Measurements from ENCODE around the gene HIVEP1. TPM values are rescaled to one million over a fixed set of nuclear protein-coding genes. Genes with fewer than 3 reads are reported as not detected.

The HIVEP1 gene
- total and polyA plus RNA-seq, 12 donors, result 3.4 to 20.9 (median 13.3) TPM

DNA sequence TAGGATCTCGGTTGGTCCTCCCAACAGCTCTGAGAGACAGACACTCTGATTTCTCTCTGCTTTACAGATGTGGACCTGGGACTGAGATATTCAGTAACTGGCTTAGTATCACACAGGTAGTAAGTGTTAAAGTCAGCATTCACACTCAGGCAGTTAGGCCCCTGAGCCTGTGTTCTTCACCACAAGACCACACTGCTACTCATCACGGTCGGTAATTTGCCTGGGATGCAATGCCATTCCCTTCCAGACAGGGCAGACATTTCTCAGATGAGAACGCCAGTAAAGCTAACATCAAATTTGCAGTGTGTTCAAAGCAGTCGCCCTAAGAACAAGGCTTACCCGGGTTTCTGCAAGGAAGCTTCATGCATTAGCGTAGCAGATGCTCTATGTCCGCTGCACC lies 39.8 kb upstream of the HIVEP1 start:
- Histone ChIP-seq H3K36me3 (no peaks in the 10 kb centered on the region), H3K27ac (no peak overlapping the region), H3K4me3 (no peak overlapping the region), H3K4me1 (peaks cover 0 to 40% (median 11%) of the 10 kb centered on the region in 9 donors), H3K27me3 (no peaks in the 10 kb centered on the region), H3K9me3 (no peaks in the 10 kb centered on the region)
- intact Hi-C loops (cut with DNase I), result no loop called here
- 89 to 95% methylated on average over 8 of the region's 8 CpGs for WGBS, 2 donors
- no peak for DNase-seq
- no peak for ATAC-seq
- no peak for TF ChIP-seq CTCF (IDR thresholded peaks at IDR 0.05)

GRCh38 chr6:11972806-11973205 lies 39.3 kb upstream of the HIVEP1 start:
- Histone ChIP-seq H3K4me3 (no peak overlapping the region), H3K4me1 (peaks cover 0 to 40% (median 11%) of the 10 kb centered on the region in 9 donors), H3K27me3 (no peaks in the 10 kb centered on the region), H3K27ac (no peak overlapping the region), H3K36me3 (no peaks in the 10 kb centered on the region), H3K9me3 (no peaks in the 10 kb centered on the region)
- 84 to 88% methylated on average over 5 of the region's 5 CpGs for WGBS, 2 donors
- no peak for TF ChIP-seq CTCF (IDR thresholded peaks at IDR 0.05)
- DNase-seq (no peak), ATAC-seq (no peak)
- intact Hi-C loops (cut with DNase I), result no loop called here

GRCh38 chr6:11973238-11973637 lies 38.9 kb upstream of the HIVEP1 start:
- H3K27me3 ChIP-seq, result no peaks in the 10 kb centered on the region
- WGBS, 2 donors, result 97 to 100% methylated on average over 2 of the region's 2 CpGs
- intact Hi-C loops (cut with DNase I), result no loop called here
- H3K27ac ChIP-seq, result no peak overlapping the region
- peaks cover 0 to 36% (median 11%) of the 10 kb centered on the region in 9 donors for H3K4me1 ChIP-seq
- H3K9me3 ChIP-seq, result no peaks in the 10 kb centered on the region
- no peak for TF ChIP-seq CTCF (IDR thresholded peaks at IDR 0.05)
- no peaks in the 10 kb centered on the region for H3K36me3 ChIP-seq
- DNase-seq (no peak), ATAC-seq (no peak)
- H3K4me3 ChIP-seq, result no peak overlapping the region

- ATAC-seq, result no peak
- H3K4me3 ChIP-seq, result no peak overlapping the region
These were observed 38.0 kb upstream of the HIVEP1 start for GRCh38 chr6:11974089-11974488.

More at GRCh38 chr6:11974089-11974488, 38.0 kb upstream of the HIVEP1 start:
- no peak overlapping the region for H3K27ac ChIP-seq
- H3K4me1 ChIP-seq, result peaks cover 0 to 28% (median 11%) of the 10 kb centered on the region in 9 donors
- no peaks in the 10 kb centered on the region for H3K9me3 ChIP-seq
- no peak for DNase-seq
- intact Hi-C loops (cut with DNase I), result no loop called here
- no peaks in the 10 kb centered on the region for H3K27me3 ChIP-seq
- no peak for TF ChIP-seq CTCF (IDR thresholded peaks at IDR 0.05)
- no peaks in the 10 kb centered on the region for H3K36me3 ChIP-seq

All from heart right ventricle (tissue), 16 donors.